ENCODE results near the gene SLC7A14.

Gene SLC7A14

DNA sequence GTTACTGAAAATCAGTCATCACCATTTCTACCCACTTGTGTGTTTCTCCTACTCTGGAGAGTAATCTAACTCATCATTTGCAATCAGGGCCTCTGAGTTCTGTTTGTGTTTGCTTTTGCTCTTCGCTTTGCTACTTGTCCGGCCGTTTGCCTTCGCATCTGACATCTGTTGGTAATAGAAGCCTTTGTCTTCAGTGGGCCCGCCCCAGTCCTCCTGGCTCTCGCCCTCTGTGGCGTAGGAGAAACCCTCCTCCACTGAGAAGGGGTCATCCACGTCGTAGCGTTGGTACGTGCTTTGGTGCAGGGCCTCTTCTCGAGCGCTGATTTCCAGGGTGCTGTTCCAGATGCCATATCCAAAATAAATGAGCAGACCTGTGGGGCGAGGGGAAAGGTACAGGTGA is 118.9 kb downstream of the SLC7A14 start:
- DNase-seq = peak; percentile 67

DNA sequence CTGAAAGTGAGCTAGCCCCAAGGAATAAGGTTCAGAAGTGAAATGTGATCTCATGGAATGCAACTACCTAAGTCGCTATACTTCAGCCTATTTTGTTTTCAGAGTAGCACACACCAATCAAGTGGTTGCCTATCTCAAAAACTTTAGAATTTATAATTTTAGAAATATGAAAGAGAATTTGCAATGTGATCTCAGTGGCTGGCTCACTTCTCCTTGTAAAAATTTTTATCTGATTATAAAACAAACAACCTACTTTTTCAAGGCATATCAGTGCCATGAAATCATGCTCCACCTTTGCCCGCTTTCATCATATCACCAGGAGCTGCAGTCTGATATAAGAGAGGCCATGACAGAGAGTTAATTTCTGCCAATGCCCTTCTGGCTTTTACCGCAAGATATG is 119.9 kb downstream of the SLC7A14 start:
- DNase-seq = no peak

DNA sequence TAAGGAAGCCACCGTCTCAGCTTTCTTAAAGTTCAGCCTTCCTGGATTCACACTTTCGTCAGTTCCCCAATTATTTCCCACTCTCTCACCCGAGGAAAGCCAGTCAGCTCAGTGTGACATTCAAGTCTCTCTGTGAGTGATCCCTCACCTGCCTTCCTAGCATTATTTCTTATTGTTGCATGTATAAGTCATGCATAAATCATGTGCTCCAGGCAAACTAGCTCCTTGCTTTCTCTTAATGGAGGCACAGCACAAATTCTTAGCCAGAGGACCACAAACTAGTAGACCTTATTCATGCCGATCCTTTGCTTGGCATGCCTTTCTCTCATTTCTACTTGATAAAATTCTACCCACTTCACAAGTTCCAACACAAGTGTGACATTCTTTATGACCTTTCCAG is 122.9 kb downstream of the SLC7A14 start:
- no peak for DNase-seq

DNA sequence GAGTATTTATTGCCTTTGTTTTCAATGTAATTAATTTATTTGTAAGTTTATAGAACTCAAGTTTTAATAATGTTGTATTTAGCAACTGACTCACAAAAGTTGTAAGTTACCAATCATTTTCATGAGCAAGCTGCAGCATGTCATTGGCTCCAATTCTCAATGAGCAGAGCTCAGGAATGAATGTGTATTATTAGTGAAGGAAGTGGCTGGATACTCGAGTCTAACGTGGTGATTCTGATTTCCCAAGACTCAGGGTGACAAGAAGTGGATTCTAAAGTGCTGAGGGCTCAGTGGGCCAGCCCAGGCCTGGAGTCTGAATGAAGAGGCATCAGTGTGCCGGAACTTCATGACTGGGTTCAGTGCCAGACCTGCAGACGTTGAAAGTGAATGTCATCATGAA is 127.6 kb downstream of the SLC7A14 start:
- no peak for DNase-seq

DNA sequence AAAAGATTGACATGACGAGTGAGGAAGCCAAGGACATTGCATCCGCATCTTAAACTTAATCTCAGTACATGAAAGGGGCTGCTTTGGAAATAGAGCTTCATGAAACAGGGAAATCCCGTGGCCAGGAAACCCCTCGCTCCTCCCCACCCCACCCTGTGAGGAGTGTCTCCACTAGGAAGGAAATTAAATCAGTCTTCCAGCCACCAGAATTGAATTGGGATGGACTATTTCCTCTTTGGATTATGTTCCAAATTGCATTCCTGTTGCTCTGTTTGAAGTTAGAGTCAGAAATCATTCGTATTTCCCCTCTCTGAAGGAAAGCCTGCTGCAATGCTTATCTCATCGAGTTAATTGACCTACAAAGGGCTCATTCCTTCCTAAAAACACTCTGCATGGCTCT is 131.4 kb downstream of the SLC7A14 start:
- no peak for DNase-seq

DNA sequence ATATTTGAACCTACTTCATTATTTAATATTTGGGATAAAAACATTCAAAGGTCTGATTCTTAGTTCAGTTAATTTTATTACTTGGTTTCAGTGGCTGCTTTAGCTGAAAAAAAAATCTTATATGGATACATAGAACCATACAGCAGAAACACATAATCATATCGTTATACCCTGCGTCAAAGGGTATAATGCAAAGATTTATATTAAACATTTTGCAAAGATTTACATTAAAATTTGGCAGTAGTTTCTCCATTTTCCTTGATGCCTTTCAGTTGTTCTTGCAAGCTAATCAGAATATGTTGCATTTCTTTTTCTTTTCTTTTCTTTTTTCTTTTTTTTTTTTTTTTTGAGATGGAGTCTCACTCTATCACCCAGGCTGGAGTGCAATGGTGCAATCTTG is 135.8 kb downstream of the SLC7A14 start:
- no peak for DNase-seq

DNA sequence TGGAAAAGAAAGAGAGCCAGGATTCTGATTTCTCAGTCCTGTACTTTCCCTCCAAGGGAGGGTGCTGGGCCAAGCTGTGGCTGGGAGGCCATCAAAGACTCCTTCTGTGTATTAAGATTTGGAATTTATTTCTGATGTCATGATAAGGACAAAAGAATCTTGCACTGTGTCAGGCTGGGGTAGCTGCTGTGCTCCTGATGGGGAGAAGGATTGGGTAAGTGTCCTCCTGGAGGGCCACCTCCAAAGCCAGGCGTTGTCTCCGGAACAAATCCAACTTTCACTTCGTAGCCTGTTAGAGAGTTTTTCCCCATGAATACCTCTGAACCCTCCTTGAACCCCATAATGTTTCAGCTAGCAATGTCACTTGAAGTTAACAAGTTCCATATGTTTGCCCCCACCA is 137.3 kb downstream of the SLC7A14 start:
- DNase-seq = no peak

DNA sequence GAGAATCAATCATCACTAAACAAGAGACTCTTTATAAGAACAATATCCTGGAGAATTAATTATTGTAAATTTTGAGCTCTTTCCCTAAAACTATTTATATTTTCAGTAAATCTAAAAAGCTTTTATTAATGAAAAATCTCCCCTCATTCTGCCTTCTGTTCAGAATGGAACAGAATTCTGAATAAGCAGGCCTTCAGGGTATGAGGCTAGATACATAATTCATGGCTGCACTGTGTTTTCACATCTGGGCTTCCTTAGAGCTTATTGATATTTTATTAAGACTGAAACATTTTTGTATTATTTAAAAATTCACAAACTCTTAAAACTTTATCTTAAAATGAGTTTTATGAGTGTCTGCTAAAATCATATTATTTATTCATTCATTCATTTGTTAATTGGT is 142.4 kb downstream of the SLC7A14 start:
- DNase-seq = no peak

DNA sequence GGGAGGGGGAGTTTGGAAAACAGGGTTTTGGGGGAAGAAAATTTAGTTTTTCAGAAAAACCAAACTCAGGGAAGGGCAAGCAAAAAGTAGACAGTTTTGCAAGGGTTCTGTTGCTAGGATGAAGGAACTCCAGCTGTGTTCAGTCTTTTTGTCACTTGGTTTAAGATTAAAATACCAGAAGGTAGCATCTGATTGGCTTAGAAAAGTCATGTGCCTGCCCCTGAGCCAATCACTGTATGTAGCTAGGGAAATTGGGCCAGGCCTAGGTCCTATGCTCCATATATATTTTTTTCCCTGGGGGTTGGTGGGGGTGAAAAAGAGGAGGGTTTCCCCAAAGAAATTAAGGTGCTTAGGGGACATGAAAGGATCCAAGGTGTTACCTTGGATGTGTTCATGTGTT is 142.9 kb downstream of the SLC7A14 start:
- DNase-seq = no peak

DNA sequence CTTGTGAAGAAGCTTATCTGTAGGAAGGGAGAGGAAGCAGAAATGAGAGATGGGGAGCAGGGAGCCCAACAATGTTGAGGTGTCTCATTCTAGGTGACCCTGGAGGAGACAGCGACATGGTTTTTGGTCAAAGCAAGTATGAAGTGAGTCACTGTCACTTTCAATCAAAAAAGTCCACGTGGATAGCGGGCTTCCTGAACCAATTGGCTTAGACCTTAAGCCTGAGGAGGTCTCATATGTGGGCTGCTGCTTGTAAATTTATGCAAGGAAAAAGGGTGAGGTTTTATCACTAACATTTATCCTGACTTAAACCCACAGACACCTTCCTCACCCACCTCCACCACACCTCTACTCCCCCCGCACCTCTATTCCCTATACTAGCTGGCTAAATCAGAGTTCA is 144.5 kb downstream of the SLC7A14 start:
- no peak for DNase-seq

DNA sequence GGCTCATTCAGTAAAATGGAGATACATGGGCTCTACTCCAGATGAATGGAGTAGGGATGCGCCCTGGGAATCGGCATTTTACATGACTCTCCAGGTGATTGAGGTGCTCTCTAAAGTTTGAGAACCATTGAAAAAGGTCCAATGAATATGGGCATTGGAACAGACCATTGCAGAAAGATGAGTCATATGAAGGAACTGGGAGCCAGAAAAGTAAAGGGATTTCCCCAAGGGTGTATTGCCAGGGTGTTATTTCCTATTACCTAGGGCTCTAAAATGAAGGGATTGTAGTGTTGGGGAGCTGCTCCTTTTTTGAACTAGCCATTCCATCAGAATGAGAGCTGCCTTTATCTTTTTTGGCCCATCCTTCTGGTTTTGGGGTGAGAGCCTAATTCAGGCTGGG is 145.5 kb downstream of the SLC7A14 start:
- no peak for DNase-seq

DNA sequence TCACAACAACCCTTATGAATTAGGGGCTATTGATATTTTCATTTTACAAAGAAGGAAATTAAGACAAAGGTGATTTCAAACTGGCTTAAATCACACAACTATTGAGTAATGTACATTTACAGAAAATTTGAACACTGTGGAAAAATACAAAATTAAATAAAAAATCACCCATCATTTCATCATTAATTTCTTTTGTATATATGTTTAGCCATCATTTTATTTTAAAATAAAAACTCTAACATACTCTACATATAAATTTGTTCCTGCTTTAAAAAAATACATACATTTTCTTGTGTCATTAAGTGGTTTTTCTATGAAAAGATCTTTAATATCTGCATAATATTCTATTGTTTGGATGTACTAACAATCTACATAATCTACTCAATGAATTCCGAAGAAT is 147.0 kb downstream of the SLC7A14 start:
- no peak for DNase-seq

DNA sequence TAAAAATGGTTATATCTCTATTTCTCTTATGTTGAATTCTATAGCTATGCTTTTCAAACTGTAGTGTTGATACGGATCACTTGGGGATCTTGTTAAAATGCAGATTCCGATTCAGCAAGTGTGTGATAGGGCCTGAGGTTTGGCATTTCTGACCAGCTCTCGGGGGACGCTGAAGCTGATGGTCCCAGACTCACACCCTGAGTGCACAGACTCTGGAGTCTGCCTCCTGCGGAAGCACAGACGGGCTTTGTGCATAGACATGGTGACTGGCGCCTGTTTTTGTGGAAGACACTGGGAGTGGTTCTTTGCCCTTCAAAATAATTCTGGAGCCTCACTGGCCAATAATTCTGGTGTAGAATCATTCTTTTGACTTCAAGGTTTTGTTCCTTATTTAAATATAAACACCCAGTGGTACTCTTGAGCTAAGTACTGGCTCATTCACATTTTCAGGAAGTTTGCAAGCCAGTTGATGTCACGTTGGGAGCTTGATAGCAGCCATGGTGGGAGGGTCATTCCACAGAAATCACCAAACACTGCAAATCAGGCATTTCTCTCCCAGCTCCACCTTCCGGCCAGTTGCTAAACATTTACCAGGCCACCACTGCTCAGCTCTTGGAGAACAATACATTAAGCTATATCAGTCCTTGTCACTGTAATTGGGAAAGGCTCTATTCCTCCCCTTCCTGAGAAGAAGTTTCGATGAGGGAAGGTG is 148.0 kb downstream of the SLC7A14 start:
- DNase-seq = no peak

DNA sequence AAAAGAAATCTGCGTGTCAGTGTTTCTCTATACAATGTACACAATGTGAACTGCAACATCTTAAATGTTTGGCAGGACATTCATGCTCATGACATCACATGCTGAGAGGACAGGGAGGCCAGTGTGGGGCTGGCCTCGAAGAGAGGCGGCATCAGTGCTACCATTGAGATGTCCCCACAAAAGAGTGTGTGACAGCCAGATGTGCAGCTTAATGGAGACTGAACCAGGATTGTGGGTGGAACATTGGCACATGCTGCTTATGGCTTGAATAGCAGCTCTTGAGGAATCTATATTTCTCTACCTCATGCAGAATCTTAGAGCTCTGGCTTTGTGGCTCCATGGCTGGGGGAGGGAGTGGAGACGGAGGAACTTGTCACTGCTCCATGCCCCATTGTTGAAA is 148.7 kb downstream of the SLC7A14 start:
- DNase-seq = no peak

DNA sequence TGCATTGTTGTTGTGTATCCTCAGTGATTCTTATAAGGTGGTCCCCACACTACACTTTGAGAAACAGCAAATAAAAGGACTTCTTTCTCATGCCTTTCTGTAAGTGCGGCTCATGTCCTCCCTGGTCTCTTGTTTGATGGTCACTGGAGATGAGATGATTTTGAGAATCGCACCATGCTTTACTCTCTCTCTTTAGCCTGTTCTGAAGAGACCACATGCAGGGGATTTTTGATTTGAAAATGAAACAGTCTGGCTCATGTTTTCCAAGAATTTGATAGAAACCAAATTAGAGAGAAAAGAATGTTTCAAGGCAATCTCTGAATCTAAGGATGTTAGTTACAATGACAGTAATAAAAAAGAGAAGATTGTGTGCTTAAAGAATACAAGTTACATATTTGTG is 149.2 kb downstream of the SLC7A14 start:
- DNase-seq = no peak

DNA sequence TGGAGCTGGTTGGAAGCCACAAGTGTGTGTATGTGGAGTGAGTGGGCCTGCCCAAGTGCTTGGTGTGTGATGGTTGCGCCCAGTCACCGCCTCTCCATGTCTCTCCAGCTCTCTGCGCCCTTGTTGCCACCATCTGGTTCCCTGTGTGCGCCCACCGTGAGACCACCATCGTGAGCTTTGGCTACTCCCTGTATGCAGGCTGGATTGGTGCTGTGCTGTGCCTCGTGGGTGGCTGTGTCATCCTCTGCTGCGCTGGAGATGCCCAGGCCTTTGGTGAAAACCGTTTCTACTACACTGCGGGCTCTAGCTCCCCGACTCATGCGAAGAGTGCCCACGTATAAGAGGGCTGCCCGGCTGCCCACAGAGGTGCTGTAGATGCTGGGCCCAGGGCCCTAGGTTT is 153.5 kb downstream of the SLC7A14 start:
- no peak for DNase-seq

DNA sequence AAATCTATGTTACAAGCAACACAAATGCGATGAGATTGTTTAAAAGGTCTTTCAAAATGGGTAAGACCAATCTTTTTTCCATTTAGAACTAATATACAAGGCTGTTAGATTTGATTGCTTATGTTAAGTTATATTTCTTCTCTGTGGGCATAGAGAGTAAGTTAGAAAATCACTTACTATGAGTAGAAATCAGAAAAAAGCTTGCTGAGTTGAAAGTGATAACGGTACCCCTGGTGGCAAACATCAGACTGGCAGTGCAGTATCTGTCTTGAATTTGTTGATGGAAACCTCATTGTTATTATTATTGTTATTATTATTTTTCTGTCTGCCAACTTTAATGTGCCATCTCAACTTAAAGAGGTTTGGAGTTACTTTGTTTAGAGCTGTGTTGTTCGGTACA is 154.8 kb downstream of the SLC7A14 start:
- no peak for DNase-seq

DNA sequence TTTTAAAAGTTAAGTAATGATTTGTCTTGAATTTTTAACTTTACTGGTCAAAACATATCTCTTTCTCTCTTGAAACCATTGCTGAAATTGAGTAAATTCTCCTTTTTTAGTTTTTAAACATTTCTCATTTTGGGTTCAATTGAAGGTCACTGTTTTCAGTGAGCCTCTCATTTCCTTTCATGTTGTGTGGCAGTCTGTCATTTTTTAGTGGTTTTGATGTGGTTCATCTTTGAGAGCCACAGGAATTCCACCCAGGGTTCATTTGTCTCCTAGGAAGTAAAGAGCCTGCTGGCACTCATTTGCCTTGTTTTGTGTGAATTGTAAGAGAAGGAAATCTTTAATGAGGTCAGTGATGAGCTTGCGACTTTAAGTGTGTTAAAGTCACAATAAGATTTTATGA is 156.8 kb downstream of the SLC7A14 start:
- no peak for DNase-seq

DNA sequence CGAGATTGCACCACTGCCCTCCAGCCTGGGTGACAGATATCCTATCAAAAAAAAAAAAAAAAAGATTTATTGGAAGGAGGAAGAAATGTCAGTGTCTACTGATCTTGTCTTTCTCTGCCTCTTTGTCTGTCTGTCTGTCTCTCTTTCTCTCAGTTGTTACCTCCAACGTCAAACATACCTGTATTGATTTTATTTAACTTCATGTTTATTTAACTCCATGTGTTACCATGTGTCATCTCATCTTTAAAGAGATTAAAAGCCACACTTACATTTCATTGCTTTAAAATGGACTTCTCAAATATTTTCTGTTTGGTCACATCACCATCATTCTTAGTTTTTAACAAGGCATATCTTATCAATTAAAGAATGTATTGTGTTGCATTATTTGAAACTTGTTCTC is 157.8 kb downstream of the SLC7A14 start:
- no peak for DNase-seq

DNA sequence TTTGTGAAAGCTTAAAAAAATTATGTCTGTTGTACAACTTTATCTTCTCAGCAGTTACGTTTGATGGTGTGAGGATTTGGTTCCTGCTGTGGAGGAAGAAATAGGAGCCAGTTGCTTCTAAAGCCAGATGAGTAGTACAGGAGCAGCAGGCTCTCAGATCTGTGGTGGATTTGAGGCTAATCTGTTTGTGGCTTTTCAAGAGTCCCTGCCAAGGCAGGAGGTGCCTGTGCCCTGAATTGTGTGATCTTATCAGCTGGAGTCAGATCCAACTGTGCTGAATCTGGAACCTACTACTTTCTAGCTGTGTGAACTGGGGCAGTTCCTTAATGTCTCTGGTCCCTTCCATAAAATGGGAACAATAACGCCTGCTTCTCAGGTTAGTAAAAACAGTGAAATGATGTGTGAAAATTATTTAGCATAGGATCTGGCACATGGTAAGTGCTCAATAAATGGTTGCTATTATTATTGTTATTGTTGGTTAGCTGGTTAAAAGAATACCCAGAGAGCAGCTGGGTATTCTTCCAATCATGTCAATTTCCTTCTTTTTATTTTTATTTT is 159.6 kb downstream of the SLC7A14 start:
- no peak for DNase-seq

DNA sequence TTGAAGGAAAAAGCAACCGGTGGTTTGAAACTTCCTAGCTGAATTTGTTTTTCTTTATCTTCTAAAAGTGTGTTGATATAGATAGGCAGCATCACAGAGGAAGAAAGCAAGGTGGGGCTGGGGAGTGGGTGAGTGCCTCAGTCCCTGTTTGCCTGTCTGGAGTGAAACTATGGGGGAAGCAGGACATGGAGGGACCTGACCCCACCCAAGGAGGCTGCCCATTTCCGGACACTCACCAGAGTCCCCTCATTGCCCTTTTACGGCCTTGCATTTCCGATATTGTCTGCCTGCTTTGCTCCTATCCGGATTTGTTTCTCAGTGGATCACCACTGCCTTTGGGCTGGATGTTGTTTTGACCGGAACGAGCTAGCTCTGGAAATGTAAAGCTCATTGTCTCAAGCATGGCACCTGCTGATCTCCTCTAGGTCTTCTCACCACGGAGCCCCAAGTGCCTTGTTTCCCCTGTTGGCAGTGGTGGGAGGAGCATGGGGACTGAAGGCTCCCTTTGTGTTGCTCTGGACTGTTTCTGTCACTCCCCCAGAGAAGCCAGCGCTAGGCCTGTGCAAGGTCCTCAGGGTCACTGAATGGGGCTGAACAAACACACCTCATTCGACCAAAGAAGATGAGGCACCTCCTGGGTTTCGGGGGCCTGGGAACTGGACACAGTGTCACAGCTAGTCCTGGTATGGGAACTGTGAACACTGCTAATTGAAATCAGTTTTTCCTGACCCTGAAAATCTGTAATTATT is 160.2 kb downstream of the SLC7A14 start:
- no peak for DNase-seq

DNA sequence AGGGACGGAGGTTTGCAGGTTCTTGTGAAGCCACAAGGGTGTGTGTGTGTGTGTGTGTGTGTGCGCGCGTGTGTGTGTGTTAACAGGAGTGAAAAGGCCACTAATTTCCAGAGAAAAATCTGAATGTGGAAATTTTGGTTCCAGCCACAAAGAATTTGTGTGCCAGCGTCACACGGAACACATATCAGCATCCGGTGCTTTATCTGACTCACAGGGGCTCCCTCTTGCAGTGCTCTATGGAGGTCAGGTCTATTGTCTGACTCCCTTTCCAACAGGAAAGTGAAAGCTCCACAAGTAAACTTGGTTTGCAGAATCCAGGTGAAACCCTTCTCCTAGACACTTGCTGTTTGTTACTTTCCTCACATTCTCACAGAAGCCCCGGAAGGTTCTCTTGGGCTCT is 161.0 kb downstream of the SLC7A14 start:
- DNase-seq = no peak

DNA sequence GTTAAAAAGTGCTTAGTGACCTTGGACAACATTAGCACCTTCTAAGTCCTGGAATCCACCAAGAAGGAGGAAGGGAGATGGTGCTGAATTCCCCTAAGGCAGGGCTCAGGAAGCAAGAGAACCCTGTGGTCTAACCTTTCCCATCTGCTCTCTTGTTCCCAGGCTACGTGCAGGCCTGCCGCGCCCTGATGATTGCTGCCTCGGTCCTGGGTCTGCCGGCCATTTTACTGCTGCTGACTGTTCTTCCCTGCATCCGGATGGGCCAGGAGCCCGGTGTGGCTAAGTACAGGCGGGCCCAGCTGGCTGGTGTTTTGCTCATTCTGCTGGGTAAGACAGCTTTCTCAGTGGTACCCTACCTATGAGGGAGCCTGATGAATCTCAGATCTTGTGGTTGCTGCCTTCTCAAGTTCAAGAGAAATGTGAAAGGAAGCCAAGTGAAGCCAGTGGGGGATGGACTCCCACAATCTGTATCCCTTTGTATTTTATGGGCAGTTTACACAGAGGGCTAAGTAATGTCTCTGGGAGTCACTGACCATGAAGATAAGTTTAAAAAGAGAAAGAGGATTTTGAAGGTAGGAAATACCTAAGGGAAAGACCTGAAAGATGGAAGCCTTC is 162.8 kb downstream of the SLC7A14 start:
- DNase-seq = no peak

DNA sequence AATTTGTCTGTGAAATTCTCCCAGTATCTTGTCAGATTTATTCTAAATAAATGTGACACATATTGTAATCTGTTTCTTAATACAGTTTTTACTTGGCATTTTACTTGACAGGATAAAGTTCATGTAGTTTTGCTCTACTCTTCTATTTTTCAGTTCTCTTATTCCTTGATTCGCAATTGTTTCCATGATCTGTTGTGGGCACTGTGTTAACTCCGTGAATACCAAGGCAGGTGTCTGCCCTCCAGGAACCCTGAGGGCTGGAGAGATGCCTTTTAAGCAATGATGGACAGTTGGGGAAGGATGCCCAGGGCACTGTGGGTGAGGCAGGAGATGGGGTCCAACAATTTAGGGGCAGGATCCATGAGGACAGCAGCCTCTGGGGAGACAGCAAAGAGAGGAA is 164.1 kb downstream of the SLC7A14 start:
- no peak for DNase-seq
